Coronary artery (tissue), 2 donors: Measurements from ENCODE around the gene PLB1.

ENCODE experiments used
- DNase-seq: peaks from one replicate; pipeline ENCODE4 v3.0.0-alpha.2; 2017; ENCODE audit warnings: low spot score
- H3K27ac ChIP-seq, 2 donors: fragments of 200-600 bp; sonication (generic); one replicate each; pipeline ENCODE4 v1.5.1; 2016 to 2019
- H3K4me3 ChIP-seq: fragments of 200-600 bp; sonication (generic); 2 replicates; pipeline ENCODE4 v1.5.1; 2016; ENCODE audit warnings: mild to moderate bottlenecking, moderate library complexity
- CTCF ChIP-seq: fragments of 200-600 bp; sonication (generic); IDR thresholded peaks from one replicate; pipeline ENCODE4 v1.5.1; 2019; ENCODE audit warnings: antibody characterized with exemption

Gene PLB1

GRCh38 chr2:28510184-28510583, 14.3 kb downstream of the PLB1 start:
- Histone ChIP-seq H3K27ac (no peak overlapping the region), H3K4me3 (no peak overlapping the region)
- no peak for DNase-seq
- TF ChIP-seq CTCF = no peak

DNA sequence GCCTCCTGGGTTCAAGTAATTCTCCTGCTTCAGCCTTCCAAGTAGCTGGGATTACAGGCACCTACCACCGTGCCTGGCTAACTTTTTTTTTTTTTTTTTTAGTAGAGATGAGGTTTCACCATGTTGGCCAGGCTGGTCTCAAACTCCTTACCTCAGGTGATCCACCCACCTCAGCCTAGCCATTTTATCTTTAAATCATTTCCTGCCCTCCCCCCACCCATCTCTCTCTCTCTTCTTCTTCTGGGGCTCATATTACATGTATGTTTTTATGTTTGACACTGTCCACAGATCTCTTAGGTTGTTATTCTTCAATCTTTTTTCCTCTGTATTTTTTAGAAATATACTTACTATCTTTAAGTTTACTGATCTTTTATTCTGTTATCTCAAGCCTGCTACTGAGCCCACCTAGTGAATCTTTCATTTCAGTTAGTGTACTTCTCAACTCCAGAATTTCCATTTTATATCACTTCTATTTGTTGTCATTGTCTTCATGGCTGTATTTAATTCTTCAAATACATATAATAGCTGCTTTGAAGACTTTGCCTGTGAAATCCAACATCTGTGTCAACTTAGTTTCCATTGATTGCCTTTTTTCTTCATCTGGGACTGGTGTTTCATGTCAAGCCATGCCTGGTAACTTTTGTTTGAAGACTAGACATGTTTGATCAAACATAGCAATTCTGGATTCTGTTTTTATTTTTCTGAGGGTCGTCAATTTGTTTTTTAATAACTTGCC, 16.2 kb downstream of the PLB1 start:
- H3K27ac ChIP-seq = no peak overlapping the region
- no peak for DNase-seq
- H3K4me3 ChIP-seq = no peak overlapping the region
- TF ChIP-seq CTCF = no peak

DNA sequence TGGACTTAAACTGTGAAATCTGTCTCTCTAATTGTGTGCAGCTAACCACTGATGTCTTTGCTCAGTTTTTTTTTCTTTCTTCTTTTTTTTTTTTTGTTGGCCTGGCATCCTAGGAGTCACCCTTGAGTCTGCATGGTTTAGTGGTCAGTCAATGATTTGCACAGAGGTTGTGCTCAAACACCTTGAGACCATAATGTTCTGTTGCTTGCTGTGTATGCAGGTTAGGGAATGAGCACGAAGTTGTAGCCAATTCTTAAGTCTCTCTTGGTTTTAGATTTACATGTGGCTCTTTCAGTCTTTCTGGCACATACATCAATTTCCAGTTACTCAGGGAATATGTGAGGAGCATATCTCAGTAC, 16.7 kb downstream of the PLB1 start:
- Histone ChIP-seq H3K27ac (no peak overlapping the region), H3K4me3 (no peak overlapping the region)
- DNase-seq = no peak
- TF ChIP-seq CTCF = no peak

GRCh38 chr2:28513097-28513496, 17.2 kb downstream of the PLB1 start:
- DNase-seq = no peak
- Histone ChIP-seq H3K27ac (no peak overlapping the region), H3K4me3 (no peak overlapping the region)
- TF ChIP-seq CTCF = no peak

DNA sequence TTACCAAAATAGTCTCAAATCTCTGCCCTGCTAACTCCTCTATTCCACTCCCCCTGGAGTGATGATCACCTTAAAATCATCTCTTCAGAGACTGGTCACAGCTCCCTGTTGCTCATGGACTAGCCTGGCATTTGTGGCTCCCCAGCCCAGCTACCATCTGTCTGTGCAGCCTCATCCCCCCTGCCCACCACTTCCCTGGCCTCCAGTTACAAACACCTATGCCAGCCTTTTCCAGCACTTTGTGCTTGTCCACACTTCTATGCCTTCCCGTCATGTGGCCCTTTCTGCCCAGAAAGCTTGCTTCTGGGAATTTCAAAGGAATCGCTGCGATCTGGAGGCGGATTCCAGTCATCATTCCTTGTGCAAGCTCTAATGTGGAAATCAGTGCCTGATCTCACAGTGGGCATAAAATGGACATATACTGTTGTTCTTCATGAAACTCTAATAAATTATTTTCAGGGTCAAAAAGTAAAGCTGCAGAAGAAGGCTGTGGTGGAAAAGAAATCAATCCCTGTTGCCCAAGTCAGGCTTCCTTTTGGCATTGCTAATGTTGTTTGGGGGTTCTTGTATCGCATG, 19.4 kb downstream of the PLB1 start:
- no peak for TF ChIP-seq CTCF
- no peak overlapping the region for H3K4me3 ChIP-seq

GRCh38 chr2:28516430-28516829, 20.6 kb downstream of the PLB1 start:
- no peak overlapping the region for H3K27ac ChIP-seq
- no peak for TF ChIP-seq CTCF
- DNase-seq = no peak
- no peak overlapping the region for H3K4me3 ChIP-seq

More for the DNA sequence above, 19.4 kb downstream of the PLB1 start:
- DNase-seq = no peak
- no peak overlapping the region for H3K27ac ChIP-seq

- no peak overlapping the region for H3K27ac ChIP-seq
- TF ChIP-seq CTCF = no peak
- no peak for DNase-seq
- H3K4me3 ChIP-seq = no peak overlapping the region
These were observed 21.1 kb downstream of the PLB1 start for GRCh38 chr2:28516950-28517349.
